K562 (cell line): ENCODE data around the gene HSFX3. TPM values are rescaled to one million over a fixed set of nuclear protein-coding genes. Genes with fewer than 3 reads are reported as not detected.
"Not testable (repeated sequence)": the region's sequence is repeated elsewhere in the genome, so short reads cannot be mapped to it uniquely, and the experiment has no call there.

ENCODE experiments used
- ATAC-seq: fragments of 200-7000 bp; cut with Tn5 transposase; 3 replicates; pipeline ENCODE4 v1.9.1; 2020; ENCODE audit warnings: moderate library complexity
- BruUV-seq: library from RNA; stranded (reverse); fragments of 400-500 nt; replicated peaks from 2 replicates; lab custom pipeline; 2021; lab: Mats Ljungman, UMichigan
- CTCF ChIA-PET: fragments of 300-600 bp; formaldehyde crosslinking; extraction: SDS; loops from one replicate; lab custom pipeline; 2021; ENCODE audit warnings: low intra/inter-chr PET ratio; lab: Yijun Ruan, JAX
- POLR2A ChIA-PET: fragments of 300-600, 350-650 bp; sonication (Branson Sonifier 250); formaldehyde crosslinking; extraction: SDS; loops from one replicate; lab custom pipeline; 2021; ENCODE audit warnings: antibody characterized with exemption, inconsistent platforms; lab: Yijun Ruan, JAX
- DNase-seq, 4 experiments: peaks; one replicate each; pipeline versions ENCODE4 v3.0.0 to v3.0.0-alpha.2; 2011 to 2018; ENCODE audit warnings: low spot score in 3 of 4, mixed read lengths in 3 of 4; ENCODE audit errors: extremely low read depth in 1 of 4
- FAIRE-seq: peaks from 2 replicates; lab custom pipeline; 2011; peaks lifted over from hg19 to GRCh38; lab: Jason Lieb, UNC
- H2AFZ ChIP-seq: 2 replicates; pipeline ENCODE4 v1.6.0; 2011; ENCODE audit warnings: low read depth, low read length, control low read depth, inconsistent platforms
- H3K27ac ChIP-seq: fragments of 200-600 bp; 3 replicates; pipeline ENCODE4 v1.8.0; 2011; ENCODE audit warnings: low read depth, mild to moderate bottlenecking, control low read depth, inconsistent platforms, low read length, moderate library complexity, mixed read lengths; ENCODE audit errors: extremely low read depth
- H3K27me3 ChIP-seq, 2 experiments: fragments of 300-600 bp in 1 of 2; 2 replicates in 1 of 2; 3 replicates in 1 of 2; pipeline versions ENCODE4 v1.6.0 to v1.8.0; 2011; ENCODE audit warnings: inconsistent platforms in 2 of 2, low read length in 2 of 2, mild to moderate bottlenecking in 1 of 2, mixed read lengths in 1 of 2, moderate library complexity in 1 of 2; ENCODE audit not compliant: control insufficient read depth in 2 of 2, insufficient read depth in 2 of 2
- H3K36me3 ChIP-seq: fragments of 300-600 bp; 3 replicates; pipeline ENCODE4 v1.8.0; 2011; ENCODE audit warnings: mild to moderate bottlenecking, low read length, inconsistent platforms; ENCODE audit not compliant: control insufficient read depth, insufficient read depth
- H3K4me1 ChIP-seq, 2 experiments: fragments of 200-600 bp in 1 of 2; replicated peaks in 1 of 2; 2 replicates in 1 of 2; 3 replicates in 1 of 2; pipeline versions ENCODE4 v1.5.1 to v1.8.0; 2011; ENCODE audit warnings: inconsistent platforms in 2 of 2, low read length in 2 of 2, mild to moderate bottlenecking in 1 of 2, mixed read lengths in 1 of 2, moderate library complexity in 1 of 2; ENCODE audit not compliant: control insufficient read depth in 2 of 2, insufficient read depth in 2 of 2
- H3K4me2 ChIP-seq: 2 replicates; pipeline ENCODE4 v1.6.1; 2011; ENCODE audit warnings: low read length, control low read depth, inconsistent platforms, mixed read lengths; ENCODE audit not compliant: insufficient read depth
- H3K4me3 ChIP-seq: fragments of 200-600 bp; sonication (generic), shearing (Covaris generic); 2 replicates; pipeline ENCODE4 v1.5.1; 2016; ENCODE audit warnings: control low read depth, inconsistent platforms
- H3K79me2 ChIP-seq: fragments of 200-600 bp; 3 replicates; pipeline ENCODE4 v1.8.0; 2011; ENCODE audit warnings: low read length, inconsistent platforms; ENCODE audit not compliant: control insufficient read depth, insufficient read depth
- H3K9ac ChIP-seq, 2 experiments: 2 replicates each; pipeline versions ENCODE4 v1.6.0 to v1.6.1; 2011; ENCODE audit warnings: low read depth in 2 of 2, low read length in 2 of 2, control low read depth in 1 of 2, inconsistent platforms in 1 of 2, mild to moderate bottlenecking in 1 of 2, mixed read lengths in 1 of 2; ENCODE audit not compliant: insufficient read depth in 1 of 2
- H3K9me1 ChIP-seq: one replicate; pipeline ENCODE4 v1.6.0; 2011; ENCODE audit warnings: inconsistent platforms, mild to moderate bottlenecking, low read length, moderate library complexity; ENCODE audit not compliant: control insufficient read depth, insufficient read depth
- H3K9me3 ChIP-seq: replicated peaks from 2 replicates; pipeline ENCODE4 v1.5.1; 2011; ENCODE audit warnings: low read depth, low read length, inconsistent platforms; ENCODE audit not compliant: control insufficient read depth, insufficient read depth
- H4K20me1 ChIP-seq: replicated peaks from 2 replicates; pipeline ENCODE4 v1.6.1; 2011; ENCODE audit warnings: low read length, inconsistent platforms, mixed read lengths; ENCODE audit not compliant: control insufficient read depth, insufficient read depth
- WGBS: fragments of 100-300 bp; shearing (Covaris generic); methylation state at CpG from one replicate; pipeline ENCODE4 v1.1.6; 2016; ENCODE audit warnings: low coverage, mixed read lengths; ENCODE audit not compliant: insufficient coverage; ENCODE audit errors: missing lambda C conversion rate; 5-methylcytosine and 5-hydroxymethylcytosine counted together
- in situ Hi-C: fragments of 300-500 bp; cut with MboI; formaldehyde crosslinking; loops from 4 replicates; pipeline ENCODE4 v1.15.0; 2018; ENCODE audit warnings: inconsistent platforms, mixed read lengths
- intact Hi-C: fragments of 100-400 bp; cut with micrococcal nuclease; formaldehyde crosslinking; loops from 2 replicates; pipeline ENCODE4 v1.14.2; 2022
- polyA plus RNA-seq, 8 experiments: library from polyadenylated mRNA; depleted of rRNA in 4 of 8; stranded (reverse) in 5 of 8; unstranded in 3 of 8; fragments of >200 nt; fragmentation: Nextera tagmentation in 2 of 8; fragmentation: Illumina TruSeq in 1 of 8; extraction: Ambion mirVana in 2 of 8; extraction: Trizol in 1 of 8; gene quantifications; 2 replicates each; pipeline versions ENCODE4 v1.2.1 to v1.2.3, GENCODE V29; 2011 to 2014; ENCODE audit warnings: inconsistent platforms in 1 of 8, missing spikeins in 1 of 8
- total RNA-seq, 7 experiments: library from RNA; depleted of rRNA in 6 of 7; stranded (reverse); fragments of >200 nt in 6 of 7; fragmentation: Illumina TruSeq in 2 of 7; extraction: Trizol in 2 of 7; gene quantifications; 2 replicates each; pipeline versions ENCODE4 v1.2.1 to v1.2.3, GENCODE V29; 2011 to 2021; ENCODE audit warnings: low replicate concordance in 1 of 7

The HSFX3 gene
- total and polyA plus RNA-seq, 9 of the 15 experiments (the other 6 are each of a cell fraction or from before 2014, with no cell fraction given), result 0.08 to 0.10 TPM; not detected in 7

GRCh38 chrX:149547782-149548181, 1.9 kb downstream of the HSFX3 start:
- POLR2A ChIA-PET, H3K36me3 ChIP-seq, in situ Hi-C loops, ATAC-seq, H3K4me3 ChIP-seq, H4K20me1 ChIP-seq, BruUV-seq, H3K27me3 ChIP-seq, H3K4me1 ChIP-seq, FAIRE-seq, H3K4me2 ChIP-seq, H3K9me1 ChIP-seq, DNase-seq, H2AFZ ChIP-seq, H3K9me3 ChIP-seq, H3K79me2 ChIP-seq, H3K27ac ChIP-seq, CTCF ChIA-PET, H3K9ac ChIP-seq, intact Hi-C loops: not testable (repeated sequence)
- WGBS, result no CpG with 5 or more reads among the region's 3 CpGs

GRCh38 chrX:149546962-149547361, 2.8 kb downstream of the HSFX3 start:
- H3K36me3 ChIP-seq, H3K4me1 ChIP-seq, intact Hi-C loops, H3K27ac ChIP-seq, H3K9ac ChIP-seq, H3K9me1 ChIP-seq, in situ Hi-C loops, H3K79me2 ChIP-seq, POLR2A ChIA-PET, ATAC-seq, CTCF ChIA-PET, BruUV-seq, H2AFZ ChIP-seq, DNase-seq, H3K9me3 ChIP-seq, H3K27me3 ChIP-seq, H3K4me3 ChIP-seq, H4K20me1 ChIP-seq, H3K4me2 ChIP-seq: not testable (repeated sequence)
- FAIRE-seq, result peak; percentile 6
- 100% methylated on average over 1 of the region's 1 CpG for WGBS
